ENCODE data around the gene THEM5.
"Not testable (repeated sequence)": the region's sequence is repeated elsewhere in the genome, so short reads cannot be mapped to it uniquely, and the experiment has no call there.

THEM5 gene

GRCh38 chr1:151867321-151867720 is 13.8 kb upstream of the THEM5 start:
- DNase-seq: no peak

GRCh38 chr1:151864411-151864810 is 10.9 kb upstream of the THEM5 start:
- DNase-seq: no peak

- DNase-seq: no peak
Observed at GRCh38 chr1:151862604-151863003, 9.1 kb upstream of the THEM5 start.

GRCh38 chr1:151860504-151861187 is 7.1 kb upstream of the THEM5 start:
- DNase-seq: no peak

- DNase-seq: no peak
Observed at GRCh38 chr1:151859891-151860293, 6.4 kb upstream of the THEM5 start.

- DNase-seq: no peak
Observed at GRCh38 chr1:151858886-151859665, 5.6 kb upstream of the THEM5 start.

- DNase-seq: no peak
Observed at GRCh38 chr1:151858030-151858746, 4.7 kb upstream of the THEM5 start.

GRCh38 chr1:151855933-151856332 is 2.4 kb upstream of the THEM5 start:
- DNase-seq: no peak

GRCh38 chr1:151855516-151855915 is 2.0 kb upstream of the THEM5 start:
- not testable (repeated sequence) for DNase-seq

GRCh38 chr1:151854658-151855057 is 1.1 kb upstream of the THEM5 start:
- no peak for DNase-seq

- DNase-seq: no peak
Observed at GRCh38 chr1:151852733-151853132, 779 bp downstream of the THEM5 start.

GRCh38 chr1:151851886-151852285 is 1.6 kb downstream of the THEM5 start:
- no peak for DNase-seq

- DNase-seq: no peak
Observed at GRCh38 chr1:151849871-151850270, 3.6 kb downstream of the THEM5 start.

- no peak for DNase-seq
Observed at GRCh38 chr1:151849126-151849525, 4.4 kb downstream of the THEM5 start.

- no peak for DNase-seq
Observed at GRCh38 chr1:151847867-151848596, 5.5 kb downstream of the THEM5 start.

- DNase-seq: no peak
Observed at GRCh38 chr1:151846686-151847237, 6.8 kb downstream of the THEM5 start.

- DNase-seq: no peak
Observed at GRCh38 chr1:151846062-151846568, 7.4 kb downstream of the THEM5 start.

GRCh38 chr1:151843398-151843797 is 10.1 kb downstream of the THEM5 start:
- no peak for DNase-seq

GRCh38 chr1:151841141-151841540 is 12.4 kb downstream of the THEM5 start:
- no peak for DNase-seq

- DNase-seq: no peak
Observed at GRCh38 chr1:151840421-151840820, 13.1 kb downstream of the THEM5 start.

- DNase-seq: peak; percentile 87
Observed at GRCh38 chr1:151839457-151840403, 13.8 kb downstream of the THEM5 start, which contains the start of gene C2CD4D. C2CD4D (minus strand) TSS chr1:151839820; CDS start chr1:151838989, 831 bp downstream.
